Muscle of leg (tissue), 11 donors: ENCODE measurements around the gene PRKAG2. TPM values are rescaled to one million over a fixed set of nuclear protein-coding genes. Genes with fewer than 3 reads are reported as not detected.

Experiments used
- DNase-seq: peaks from one replicate; pipeline ENCODE4 v3.0.0; 2013
- H3K27ac ChIP-seq: one replicate; pipeline ENCODE4 v1.5.1; 2013; ENCODE audit warnings: mild to moderate bottlenecking, low read length, control low read depth
- H3K27me3 ChIP-seq: one replicate; pipeline ENCODE4 v1.6.1; 2013; ENCODE audit warnings: low read length; ENCODE audit not compliant: control insufficient read depth, insufficient read depth
- H3K36me3 ChIP-seq: one replicate; pipeline ENCODE4 v1.6.1; 2013; ENCODE audit warnings: low read length; ENCODE audit not compliant: control insufficient read depth, insufficient read depth
- H3K4me1 ChIP-seq: one replicate; pipeline ENCODE4 v1.6.1; 2013; ENCODE audit warnings: low read length; ENCODE audit not compliant: control insufficient read depth, insufficient read depth
- H3K4me3 ChIP-seq: one replicate; pipeline ENCODE4 v1.5.1; 2013; ENCODE audit warnings: low read length, control low read depth
- H3K9me3 ChIP-seq: replicated peaks from 2 replicates; pipeline ENCODE4 v1.6.1; 2013; ENCODE audit warnings: low read depth, low read length; ENCODE audit not compliant: control insufficient read depth
- WGBS: methylation state at CpG from one replicate; pipeline ENCODE4 v1.1.5; 2013; ENCODE audit warnings: missing lambda C conversion rate; ENCODE audit not compliant: insufficient coverage; 5-methylcytosine and 5-hydroxymethylcytosine counted together
- polyA plus RNA-seq, 8 donors: library from polyadenylated mRNA; unstranded; fragments of 120-200 nt; gene quantifications; one replicate each; pipeline versions ENCODE4 v1.2.1 to v1.2.3, GENCODE V29; 2013; ENCODE audit warnings: inconsistent platforms in 1 of 8, low replicate concordance in 1 of 8; ENCODE audit not compliant: insufficient read length in 8 of 8, insufficient read depth in 1 of 8
- total RNA-seq: library from RNA; stranded (reverse); fragments of 120-200 nt; gene quantifications from one replicate; pipeline ENCODE4 v1.2.4, GENCODE V29; 2013

The PRKAG2 gene
- total and polyA plus RNA-seq, 9 donors: 3.9 to 16.4 (median 11.2) TPM

DNA sequence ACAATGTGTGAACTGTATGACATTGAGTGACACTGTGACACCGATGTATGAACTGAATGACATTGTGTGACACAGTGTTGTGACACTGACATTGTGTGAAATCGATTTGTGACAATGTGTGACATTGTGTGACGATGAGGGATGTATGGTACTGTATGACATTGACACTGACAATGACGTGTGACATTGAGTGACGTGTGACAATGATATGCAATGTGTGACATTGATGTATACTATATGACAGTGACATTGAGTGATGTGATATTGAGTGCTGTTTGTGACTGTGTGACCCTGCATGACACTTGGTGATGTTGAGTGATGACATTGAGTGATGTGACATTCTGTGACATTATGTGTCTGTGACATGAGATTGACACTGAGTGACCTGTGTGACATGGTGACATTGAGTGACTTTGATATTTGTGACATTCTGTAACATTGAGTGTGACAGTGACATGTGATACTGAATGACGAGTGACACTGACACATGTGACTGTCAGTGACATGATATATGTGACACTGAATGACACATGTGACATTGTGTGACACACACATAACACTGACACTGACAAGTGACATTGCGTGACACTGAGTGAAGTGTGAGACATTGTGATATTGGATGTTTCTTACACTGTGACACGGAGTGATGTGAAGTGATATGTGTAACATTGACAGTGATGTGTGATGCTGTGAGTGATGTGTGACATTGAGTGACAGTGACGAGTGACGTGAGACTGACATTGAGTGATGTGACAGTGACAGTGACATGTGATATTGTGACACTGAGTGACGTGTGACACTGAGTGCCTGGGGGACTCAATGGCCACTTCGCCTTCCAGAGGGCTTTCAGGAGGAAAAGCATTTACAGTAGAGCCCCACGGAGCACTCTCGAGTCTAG, 167.5 kb downstream of the PRKAG2 start:
- no peak overlapping the region for H3K4me3 ChIP-seq
- H3K27ac ChIP-seq: no peak overlapping the region
- no peaks in the 10 kb centered on the region for H3K36me3 ChIP-seq
- no peak for DNase-seq
- WGBS: 88% methylated on average over 13 of the region's 14 CpGs
- peaks cover 16% of the 10 kb centered on the region for H3K4me1 ChIP-seq
- no peaks in the 10 kb centered on the region for H3K9me3 ChIP-seq
- H3K27me3 ChIP-seq: peaks cover 2% of the 10 kb centered on the region

DNA sequence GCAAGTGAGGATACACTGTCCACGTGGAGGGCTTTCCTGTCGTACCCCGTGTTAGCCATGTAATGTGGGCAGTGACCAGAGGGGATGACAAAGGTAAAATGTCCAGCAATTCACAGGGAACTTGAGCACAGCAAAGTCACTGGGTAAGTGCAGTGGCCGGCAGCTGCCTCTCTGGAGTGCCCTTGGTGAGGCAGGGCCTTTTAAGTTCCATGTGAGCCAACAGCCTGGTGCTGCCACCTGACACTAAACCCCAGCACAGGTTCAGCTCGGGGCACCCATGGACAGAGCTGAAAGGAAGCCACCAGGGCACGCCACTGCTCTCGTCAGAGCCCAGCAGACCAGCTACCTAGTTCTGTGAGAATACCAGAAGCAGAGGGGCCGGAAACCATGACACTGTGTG, 168.3 kb downstream of the PRKAG2 start:
- no peaks in the 10 kb centered on the region for H3K36me3 ChIP-seq
- H3K9me3 ChIP-seq: no peaks in the 10 kb centered on the region
- H3K27me3 ChIP-seq: peaks cover 2% of the 10 kb centered on the region
- WGBS: 82% methylated on average over 8 of the region's 8 CpGs
- DNase-seq: no peak
- H3K4me3 ChIP-seq: no peak overlapping the region
- H3K27ac ChIP-seq: no peak overlapping the region
- peaks cover 16% of the 10 kb centered on the region for H3K4me1 ChIP-seq

GRCh38 chr7:151707757-151708156, 169.2 kb downstream of the PRKAG2 start:
- no peaks in the 10 kb centered on the region for H3K9me3 ChIP-seq
- H3K27me3 ChIP-seq: peaks cover 2% of the 10 kb centered on the region
- peaks cover 16% of the 10 kb centered on the region for H3K4me1 ChIP-seq
- no peak overlapping the region for H3K4me3 ChIP-seq
- no peak overlapping the region for H3K27ac ChIP-seq
- WGBS: 92% methylated on average over 11 of the region's 14 CpGs
- no peak for DNase-seq
- H3K36me3 ChIP-seq: no peaks in the 10 kb centered on the region

DNA sequence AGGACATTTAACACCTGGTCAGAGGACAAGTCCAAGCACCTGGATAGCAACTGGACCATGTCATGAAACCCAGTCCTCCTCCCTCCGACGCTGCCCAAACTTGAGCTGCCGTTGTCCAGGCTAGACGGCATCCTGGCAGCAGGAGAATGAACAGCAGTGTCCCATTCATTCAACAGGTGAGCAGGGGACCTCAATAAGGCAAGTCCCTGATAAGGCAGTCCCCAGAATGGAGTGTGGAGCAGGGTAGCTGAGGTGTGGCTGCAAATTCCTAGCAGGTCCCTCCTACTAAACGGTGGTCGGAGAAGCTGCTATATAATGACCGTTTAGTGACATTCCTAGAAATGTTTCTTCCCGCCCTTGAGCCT, 169.8 kb downstream of the PRKAG2 start:
- no peaks in the 10 kb centered on the region for H3K36me3 ChIP-seq
- peaks cover 16% of the 10 kb centered on the region for H3K4me1 ChIP-seq
- H3K27me3 ChIP-seq: peaks cover 2% of the 10 kb centered on the region
- DNase-seq: no peak
- no peak overlapping the region for H3K4me3 ChIP-seq
- WGBS: 97% methylated on average over 3 of the region's 8 CpGs
- H3K9me3 ChIP-seq: no peaks in the 10 kb centered on the region
- H3K27ac ChIP-seq: no peak overlapping the region

- Histone ChIP-seq H3K4me3 (no peak overlapping the region), H3K9me3 (no peaks in the 10 kb centered on the region), H3K27me3 (peaks cover 2% of the 10 kb centered on the region), H3K27ac (no peak overlapping the region), H3K4me1 (peaks cover 16% of the 10 kb centered on the region), H3K36me3 (no peaks in the 10 kb centered on the region)
- no peak for DNase-seq
- 77% methylated on average over 13 of the region's 15 CpGs for whole genome bisulfite sequencing
Observed at GRCh38 chr7:151706277-151707104, 170.4 kb downstream of the PRKAG2 start.

- H3K27me3 ChIP-seq: peaks cover 2% of the 10 kb centered on the region
- H3K4me1 ChIP-seq: peaks cover 16% of the 10 kb centered on the region
- no peaks in the 10 kb centered on the region for H3K36me3 ChIP-seq
- peak; percentile 52 for DNase-seq
- H3K9me3 ChIP-seq: no peaks in the 10 kb centered on the region
- no peak overlapping the region for H3K4me3 ChIP-seq
- no peak overlapping the region for H3K27ac ChIP-seq
- 21% methylated on average over 6 of the region's 7 CpGs for WGBS
Observed at GRCh38 chr7:151705636-151706276, 171.2 kb downstream of the PRKAG2 start.

DNA sequence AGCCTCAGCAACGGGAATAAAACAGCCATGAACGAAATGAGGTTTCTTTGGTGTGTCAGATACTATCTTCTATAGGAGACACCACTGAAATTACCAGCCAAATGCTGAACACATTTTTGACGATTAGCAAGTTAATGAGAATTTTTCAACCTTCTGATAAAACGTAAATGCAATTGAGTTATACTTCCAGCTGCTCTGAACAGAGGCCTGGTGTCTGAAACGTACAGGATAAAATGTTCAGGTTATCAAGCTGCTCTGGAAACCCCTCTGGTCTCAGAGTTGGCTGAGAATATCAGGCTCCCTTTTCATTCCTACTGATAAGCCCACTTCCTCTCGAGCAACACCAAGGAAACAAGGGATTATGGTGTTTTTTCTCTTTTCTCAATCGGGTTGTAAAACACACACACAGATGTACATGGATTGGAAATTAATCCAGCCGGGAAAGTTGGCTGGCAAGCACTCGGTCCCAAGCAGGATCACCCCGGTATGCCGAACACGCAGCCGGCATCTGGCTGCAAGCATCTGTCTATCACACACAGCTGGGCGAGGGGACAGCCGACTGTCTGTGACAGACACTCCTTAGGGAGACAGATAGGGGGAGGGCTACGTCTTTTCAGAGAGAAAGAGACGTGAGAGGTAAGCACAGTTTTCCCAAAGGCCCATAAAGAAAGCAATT, 171.8 kb downstream of the PRKAG2 start:
- DNase-seq: peak; percentile 37
- Histone ChIP-seq H3K4me1 (peaks cover 16% of the 10 kb centered on the region), H3K27ac (no peak overlapping the region), H3K27me3 (peaks cover 2% of the 10 kb centered on the region), H3K36me3 (no peaks in the 10 kb centered on the region), H3K9me3 (no peaks in the 10 kb centered on the region), H3K4me3 (no peak overlapping the region)
- WGBS: no CpG with 5 or more reads among the region's 17 CpGs

DNA sequence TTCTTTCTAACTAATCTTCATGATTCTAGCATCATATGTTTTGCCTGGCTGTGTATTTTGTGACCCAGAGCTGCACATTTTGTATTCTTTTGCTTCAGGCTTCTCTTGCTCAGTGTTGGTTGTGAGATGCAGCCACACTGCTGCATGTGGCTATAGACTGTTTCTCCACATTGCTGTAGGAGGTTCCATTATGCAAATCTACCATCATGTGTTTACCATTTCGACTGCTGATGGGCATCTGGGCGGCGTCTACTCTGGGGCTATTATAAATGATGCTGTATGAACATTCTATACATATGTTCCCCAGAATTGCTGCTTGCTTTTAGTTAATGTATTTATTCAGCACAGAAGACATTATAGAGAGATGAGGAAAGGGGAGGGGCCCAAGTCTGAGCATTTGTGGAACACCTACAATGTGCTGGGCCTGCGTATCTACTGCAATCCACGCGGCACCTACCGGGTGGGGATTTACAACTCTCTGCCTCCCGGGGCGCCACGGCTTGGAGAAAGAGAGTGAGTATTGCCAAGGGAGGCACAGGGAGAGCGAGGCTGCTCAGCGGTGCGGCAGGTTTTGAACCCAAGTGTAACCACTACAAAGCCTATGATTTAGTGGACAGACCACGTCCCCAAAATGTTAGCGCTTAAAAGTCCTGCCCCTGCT, 172.5 kb downstream of the PRKAG2 start:
- Histone ChIP-seq H3K27me3 (peaks cover 2% of the 10 kb centered on the region), H3K36me3 (no peaks in the 10 kb centered on the region), H3K4me1 (peaks cover 16% of the 10 kb centered on the region), H3K4me3 (no peak overlapping the region), H3K27ac (no peak overlapping the region), H3K9me3 (no peaks in the 10 kb centered on the region)
- WGBS: 67% methylated on average over 5 of the region's 15 CpGs
- no peak for DNase-seq

- WGBS: 85% methylated on average over 9 of the region's 9 CpGs
- Histone ChIP-seq H3K4me1 (peaks cover 16% of the 10 kb centered on the region), H3K27ac (no peak overlapping the region), H3K4me3 (no peak overlapping the region), H3K27me3 (peaks cover 2% of the 10 kb centered on the region), H3K9me3 (no peaks in the 10 kb centered on the region), H3K36me3 (no peaks in the 10 kb centered on the region)
- no peak for DNase-seq
Observed at GRCh38 chr7:151702961-151703360, 174.0 kb downstream of the PRKAG2 start.
